Measurements from ENCODE around the gene OAF. TPM values are rescaled to one million over a fixed set of nuclear protein-coding genes. Genes with fewer than 3 reads are reported as not detected.

The OAF gene
- total and polyA plus RNA-seq, 4 donors = 15.0 to 151 (median 82.0) TPM

- H3K36me3 ChIP-seq (ENCODE audit: control insufficient read depth in 4 of 4, insufficient read depth in 3 of 4, low read depth in 1 of 4, low read length in 3 of 4) = peaks cover 9 to 44% (median 33%) of the 10 kb centered on the region in 4 donors
- no peaks in the 10 kb centered on the region for H3K27me3 ChIP-seq (ENCODE audit: control insufficient read depth in 4 of 4, insufficient read depth in 4 of 4, low read length in 3 of 4)
- no peak for DNase-seq (ENCODE audit: low spot score)
- WGBS = 94% methylated on average over 5 of the region's 5 CpGs
- TF ChIP-seq FOXA1 (IDR thresholded peaks at IDR 0.05) = no peak
- no peak for TF ChIP-seq ZBTB33 (IDR thresholded peaks at IDR 0.05)
- no peak for TF ChIP-seq REST (IDR thresholded peaks at IDR 0.05)
- TF ChIP-seq JUND (IDR thresholded peaks at IDR 0.05) = no peak
- TF ChIP-seq RAD21 (IDR thresholded peaks at IDR 0.05) = no peak
- no peak for TF ChIP-seq EGR1 (IDR thresholded peaks at IDR 0.05; ENCODE audit: low read depth in 2 of 2)
- TF ChIP-seq HNF4A (conservative IDR thresholded peaks at IDR 0.05) = no peak
- no peak for TF ChIP-seq GABPA (IDR thresholded peaks at IDR 0.05 in 1 of 2, conservative IDR thresholded peaks at IDR 0.05 in 1 of 2)
- no peak for TF ChIP-seq RXRA (IDR thresholded peaks at IDR 0.05)
- TF ChIP-seq SP1 (IDR thresholded peaks at IDR 0.05) = no peak
- no peak overlapping the region for H3K27ac ChIP-seq (ENCODE audit: low read depth in 1 of 2, low read length in 2 of 2)
- H3K4me1 ChIP-seq (ENCODE audit: control insufficient read depth in 4 of 4, insufficient read depth in 4 of 4, low read length in 3 of 4) = peaks cover 1 to 30% (median 10%) of the 10 kb centered on the region in 4 donors
- H3K9ac ChIP-seq (ENCODE audit: low read depth in 1 of 2, low read length in 2 of 2) = no peak overlapping the region
- no peak overlapping the region for H3K4me3 ChIP-seq (ENCODE audit: low read depth in 1 of 3, low read length in 3 of 3)
- no peaks in the 10 kb centered on the region for H3K9me3 ChIP-seq (ENCODE audit: control insufficient read depth in 4 of 4, low read length in 3 of 4)
Observed at GRCh38 chr11:120227228-120227852, 16.5 kb downstream of the OAF start.

- Histone ChIP-seq H3K4me3 (ENCODE audit: low read depth in 1 of 3, low read length in 3 of 3) (no peak overlapping the region), H3K9me3 (ENCODE audit: control insufficient read depth in 4 of 4, low read length in 3 of 4) (no peaks in the 10 kb centered on the region), H3K4me1 (ENCODE audit: control insufficient read depth in 4 of 4, insufficient read depth in 4 of 4, low read length in 3 of 4) (peaks cover 1 to 26% (median 5%) of the 10 kb centered on the region in 4 donors), H3K9ac (ENCODE audit: low read depth in 1 of 2, low read length in 2 of 2) (no peak overlapping the region), H3K27ac (ENCODE audit: low read depth in 1 of 2, low read length in 2 of 2) (no peak overlapping the region), H3K27me3 (ENCODE audit: control insufficient read depth in 4 of 4, insufficient read depth in 4 of 4, low read length in 3 of 4) (no peaks in the 10 kb centered on the region), H3K36me3 (ENCODE audit: control insufficient read depth in 4 of 4, insufficient read depth in 3 of 4, low read depth in 1 of 4, low read length in 3 of 4) (peaks cover 9 to 42% (median 27%) of the 10 kb centered on the region in 4 donors)
- WGBS = 82% methylated on average over 16 of the region's 16 CpGs
- TF ChIP-seq HNF4A (conservative IDR thresholded peaks at IDR 0.05) = no peak
- no peak for TF ChIP-seq MAX (IDR thresholded peaks at IDR 0.05)
- TF ChIP-seq ATF3 (IDR thresholded peaks at IDR 0.05) = no peak
- TF ChIP-seq REST (IDR thresholded peaks at IDR 0.05) = no peak
- no peak for TF ChIP-seq NR2F2 (IDR thresholded peaks at IDR 0.05)
- no peak for TF ChIP-seq FOXA1 (IDR thresholded peaks at IDR 0.05)
- no peak for TF ChIP-seq YY1 (IDR thresholded peaks at IDR 0.05)
- no peak for TF ChIP-seq GABPA (IDR thresholded peaks at IDR 0.05 in 1 of 2, conservative IDR thresholded peaks at IDR 0.05 in 1 of 2)
- TF ChIP-seq JUND (IDR thresholded peaks at IDR 0.05) = no peak
- TF ChIP-seq SP1 (IDR thresholded peaks at IDR 0.05) = no peak
- no peak for TF ChIP-seq TAF1 (conservative IDR thresholded peaks at IDR 0.05)
- no peak for TF ChIP-seq EGR1 (IDR thresholded peaks at IDR 0.05; ENCODE audit: low read depth in 2 of 2)
- no peak for TF ChIP-seq RAD21 (IDR thresholded peaks at IDR 0.05)
- no peak for DNase-seq (ENCODE audit: low spot score)
Observed at GRCh38 chr11:120228794-120229384, 18.1 kb downstream of the OAF start.
